Keratinocyte (primary cell): ENCODE measurements around the gene SHROOM3. TPM values are rescaled to one million over a fixed set of nuclear protein-coding genes. Genes with fewer than 3 reads are reported as not detected.

Experiments
- DNase-seq: peaks from one replicate; pipeline ENCODE4 v3.0.0-alpha.2; 2011; ENCODE audit warnings: low read depth, missing footprints, low spot score
- FAIRE-seq: peaks from 2 replicates; lab custom pipeline; 2011; peaks lifted over from hg19 to GRCh38; lab: Jason Lieb, UNC
- H2AFZ ChIP-seq: 2 replicates; pipeline ENCODE4 v1.6.0; 2012; ENCODE audit warnings: low read length, control low read depth, inconsistent platforms; ENCODE audit not compliant: control insufficient read depth
- H3K27ac ChIP-seq: 2 replicates; pipeline ENCODE4 v1.5.1; 2011; ENCODE audit warnings: low read length; ENCODE audit not compliant: control insufficient read depth, insufficient read depth
- H3K27me3 ChIP-seq: 3 replicates; pipeline ENCODE4 v1.6.0; 2011; ENCODE audit warnings: low read length; ENCODE audit not compliant: control insufficient read depth, insufficient read depth; ENCODE audit errors: extremely low read depth
- H3K36me3 ChIP-seq, 2 experiments: 2 replicates in 1 of 2; 3 replicates in 1 of 2; pipeline ENCODE4 v1.5.1; 2011; ENCODE audit warnings: low read length in 2 of 2, mild to moderate bottlenecking in 1 of 2; ENCODE audit not compliant: control insufficient read depth in 2 of 2, insufficient read depth in 2 of 2; ENCODE audit errors: extremely low read depth in 1 of 2
- H3K4me1 ChIP-seq: 3 replicates; pipeline ENCODE4 v1.5.1; 2011; ENCODE audit warnings: low read length; ENCODE audit not compliant: control insufficient read depth, insufficient read depth; ENCODE audit errors: extremely low read depth
- H3K4me2 ChIP-seq: 3 replicates; pipeline ENCODE4 v1.6.0; 2011; ENCODE audit warnings: low read depth, low read length; ENCODE audit not compliant: control insufficient read depth, insufficient read depth; ENCODE audit errors: extremely low read depth
- H3K4me3 ChIP-seq, 3 experiments: fragments of 200-600 bp in 1 of 3; sonication (generic) in 1 of 3; 2 replicates in 2 of 3; 3 replicates in 1 of 3; pipeline ENCODE4 v1.5.1; 2011 to 2016; ENCODE audit warnings: low read length in 3 of 3, mild to moderate bottlenecking in 3 of 3, control low read depth in 2 of 3, inconsistent platforms in 1 of 3, low read depth in 1 of 3, mixed read lengths in 1 of 3, mixed run types in 1 of 3, moderate library complexity in 1 of 3; ENCODE audit not compliant: control insufficient read depth in 2 of 3, insufficient read depth in 2 of 3; ENCODE audit errors: extremely low read depth in 1 of 3
- H3K79me2 ChIP-seq: 2 replicates; pipeline ENCODE4 v1.6.0; 2012; ENCODE audit warnings: low read length; ENCODE audit not compliant: control insufficient read depth, insufficient read depth
- H3K9ac ChIP-seq: 3 replicates; pipeline ENCODE4 v1.6.0; 2011; ENCODE audit warnings: low read length; ENCODE audit not compliant: control insufficient read depth, insufficient read depth; ENCODE audit errors: extremely low read depth
- H3K9me1 ChIP-seq: 3 replicates; pipeline ENCODE4 v1.6.0; 2011; ENCODE audit warnings: low read length; ENCODE audit not compliant: control insufficient read depth, insufficient read depth; ENCODE audit errors: extremely low read depth
- H3K9me3 ChIP-seq: 2 replicates; pipeline ENCODE4 v1.5.1; 2012; ENCODE audit warnings: low read depth, low read length; ENCODE audit not compliant: control insufficient read depth
- H4K20me1 ChIP-seq: 3 replicates; pipeline ENCODE4 v1.6.0; 2011; ENCODE audit warnings: low read length; ENCODE audit not compliant: control insufficient read depth, insufficient read depth; ENCODE audit errors: extremely low read depth
- EZH2 ChIP-seq: IDR thresholded peaks from one replicate; pipeline ENCODE4 v1.6.1; 2012; ENCODE audit warnings: inconsistent platforms, mild to moderate bottlenecking, low read length, moderate library complexity
- dilution Hi-C: fragments of 300-500 bp; cut with MboI; formaldehyde crosslinking; loops from one replicate; pipeline ENCODE4 v1.7.0; 2020; ENCODE audit warnings: low sequenced_read_pairs; ENCODE audit not compliant: extremely low pct_ligation_motif_present
- polyA plus RNA-seq, 5 experiments: library from polyadenylated mRNA; depleted of rRNA in 3 of 5; stranded (reverse) in 3 of 5; stranded (forward) in 1 of 5; unstranded in 1 of 5; fragments of >200 nt; gene quantifications; 1 replicate in 1 of 5; 2 replicates in 3 of 5; 3 replicates in 1 of 5; pipeline versions ENCODE4 v1.2.1 to v1.2.3, GENCODE V29; 2011 to 2012; ENCODE audit warnings: missing spikeins in 2 of 5, low read depth in 1 of 5, low replicate concordance in 1 of 5
- TF ChIP-seq, protein P1 (sequence below), 3 experiments: IDR thresholded peaks in 1 of 3; conservative IDR thresholded peaks in 1 of 3; optimal IDR thresholded peaks in 1 of 3; 2 replicates in 2 of 3; 3 replicates in 1 of 3; pipeline versions ENCODE3 to v1.5.1; 2011; ENCODE audit warnings: low read length in 3 of 3, mild to moderate bottlenecking in 3 of 3, moderate library complexity in 2 of 3, control low read depth in 1 of 3, inconsistent platforms in 1 of 3; ENCODE audit not compliant: insufficient read depth in 2 of 3; ENCODE audit errors: extremely low read depth in 1 of 3

The SHROOM3 gene
- polyA plus RNA-seq, 1 donor (not counting 4 experiments of a cell fraction or from before 2014, with no cell fraction given) = 4.9 TPM

DNA sequence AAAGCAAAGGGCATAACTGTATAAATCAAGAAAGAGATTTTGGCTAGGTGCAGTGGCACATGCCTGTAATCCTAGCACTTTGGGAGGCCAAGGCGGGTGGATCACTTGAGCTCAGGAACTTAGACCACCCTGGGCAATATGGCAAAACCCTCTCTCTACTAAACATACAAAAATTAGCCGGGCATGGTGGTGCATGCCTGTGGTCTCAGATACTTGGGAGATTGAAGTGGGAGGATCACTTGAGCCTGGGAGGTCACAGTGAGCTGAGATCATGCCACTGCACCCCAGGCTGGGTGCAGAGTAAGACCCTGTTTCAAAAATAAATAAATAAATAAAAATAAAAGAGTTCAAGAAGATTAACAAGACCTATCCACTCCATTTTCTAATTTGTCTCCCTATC lies 235.6 kb downstream of the SHROOM3 start:
- no peaks in the 10 kb centered on the region for H3K36me3 ChIP-seq
- dilution Hi-C loops = no loop called here
- H4K20me1 ChIP-seq = no peaks in the 10 kb centered on the region
- TF ChIP-seq EZH2 = no peak
- TF ChIP-seq, protein P1, sequence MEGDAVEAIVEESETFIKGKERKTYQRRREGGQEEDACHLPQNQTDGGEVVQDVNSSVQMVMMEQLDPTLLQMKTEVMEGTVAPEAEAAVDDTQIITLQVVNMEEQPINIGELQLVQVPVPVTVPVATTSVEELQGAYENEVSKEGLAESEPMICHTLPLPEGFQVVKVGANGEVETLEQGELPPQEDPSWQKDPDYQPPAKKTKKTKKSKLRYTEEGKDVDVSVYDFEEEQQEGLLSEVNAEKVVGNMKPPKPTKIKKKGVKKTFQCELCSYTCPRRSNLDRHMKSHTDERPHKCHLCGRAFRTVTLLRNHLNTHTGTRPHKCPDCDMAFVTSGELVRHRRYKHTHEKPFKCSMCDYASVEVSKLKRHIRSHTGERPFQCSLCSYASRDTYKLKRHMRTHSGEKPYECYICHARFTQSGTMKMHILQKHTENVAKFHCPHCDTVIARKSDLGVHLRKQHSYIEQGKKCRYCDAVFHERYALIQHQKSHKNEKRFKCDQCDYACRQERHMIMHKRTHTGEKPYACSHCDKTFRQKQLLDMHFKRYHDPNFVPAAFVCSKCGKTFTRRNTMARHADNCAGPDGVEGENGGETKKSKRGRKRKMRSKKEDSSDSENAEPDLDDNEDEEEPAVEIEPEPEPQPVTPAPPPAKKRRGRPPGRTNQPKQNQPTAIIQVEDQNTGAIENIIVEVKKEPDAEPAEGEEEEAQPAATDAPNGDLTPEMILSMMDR (optimal IDR thresholded peaks at IDR 0.05 in 1 of 3, IDR thresholded peaks at IDR 0.05 in 1 of 3, conservative IDR thresholded peaks at IDR 0.05 in 1 of 3; ENCODE audit: extremely low read depth in 1 of 3, insufficient read depth in 2 of 3, low read length in 3 of 3) = no peak
- FAIRE-seq (no peak), DNase-seq (no peak)
- H3K9me1 ChIP-seq = no peaks in the 10 kb centered on the region
- H2AFZ ChIP-seq = no peak overlapping the region
- no peak overlapping the region for H3K9ac ChIP-seq
- H3K27ac ChIP-seq = no peak overlapping the region
- H3K27me3 ChIP-seq = no peaks in the 10 kb centered on the region
- no peaks in the 10 kb centered on the region for H3K79me2 ChIP-seq
- no peak overlapping the region for H3K4me2 ChIP-seq
- peaks cover 7% of the 10 kb centered on the region for H3K4me1 ChIP-seq
- H3K9me3 ChIP-seq = no peaks in the 10 kb centered on the region
- no peak overlapping the region for H3K4me3 ChIP-seq

DNA sequence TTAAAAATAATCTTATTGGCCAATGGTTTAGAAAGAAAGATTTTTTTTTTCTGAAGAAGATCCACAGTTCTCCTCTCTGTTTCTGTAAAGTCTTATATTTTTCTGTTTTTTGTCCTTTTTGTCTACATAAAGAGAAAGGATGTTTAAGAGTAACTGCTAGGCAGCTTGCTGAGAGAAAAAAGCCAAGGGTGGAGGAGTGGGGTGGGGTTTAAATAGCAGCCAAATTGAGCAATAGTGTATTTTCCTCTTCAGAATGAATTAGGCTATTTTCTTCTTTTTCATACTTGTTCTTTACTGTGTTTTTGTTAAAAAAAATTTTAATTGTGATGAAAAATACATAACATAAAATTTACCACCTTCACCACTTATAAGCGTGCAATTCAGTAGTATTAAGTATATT lies 238.3 kb downstream of the SHROOM3 start:
- H3K36me3 ChIP-seq = no peaks in the 10 kb centered on the region
- no peak overlapping the region for H3K27ac ChIP-seq
- FAIRE-seq (no peak), DNase-seq (no peak)
- no peaks in the 10 kb centered on the region for H4K20me1 ChIP-seq
- no peaks in the 10 kb centered on the region for H3K4me1 ChIP-seq
- no peaks in the 10 kb centered on the region for H3K27me3 ChIP-seq
- no peak overlapping the region for H3K9ac ChIP-seq
- TF ChIP-seq, protein P1 (optimal IDR thresholded peaks at IDR 0.05 in 1 of 3, IDR thresholded peaks at IDR 0.05 in 1 of 3, conservative IDR thresholded peaks at IDR 0.05 in 1 of 3; ENCODE audit: extremely low read depth in 1 of 3, insufficient read depth in 2 of 3, low read length in 3 of 3) = no peak
- TF ChIP-seq EZH2 = no peak
- dilution Hi-C loops = no loop called here
- no peak overlapping the region for H3K4me3 ChIP-seq
- H3K79me2 ChIP-seq = no peaks in the 10 kb centered on the region
- no peaks in the 10 kb centered on the region for H3K9me1 ChIP-seq
- H2AFZ ChIP-seq = no peak overlapping the region
- no peaks in the 10 kb centered on the region for H3K9me3 ChIP-seq
- H3K4me2 ChIP-seq = no peak overlapping the region
